ENCODE measurements around the gene HHATL. TPM values are rescaled to one million over a fixed set of nuclear protein-coding genes. Genes with fewer than 3 reads are reported as not detected.

The HHATL gene
- total RNA-seq, 3 donors from 2014 or later (not counting 1 experiment from before 2014, with no cell fraction given), result not detected

GRCh38 chr3:42699511-42699971 is 3.1 kb downstream of the HHATL start:
- intact Hi-C loops (cut with micrococcal nuclease), result no loop called here
- H3K27me3 ChIP-seq (ENCODE audit: control insufficient read depth, insufficient read depth, low read length), result no peaks in the 10 kb centered on the region
- TF ChIP-seq, protein P1, sequence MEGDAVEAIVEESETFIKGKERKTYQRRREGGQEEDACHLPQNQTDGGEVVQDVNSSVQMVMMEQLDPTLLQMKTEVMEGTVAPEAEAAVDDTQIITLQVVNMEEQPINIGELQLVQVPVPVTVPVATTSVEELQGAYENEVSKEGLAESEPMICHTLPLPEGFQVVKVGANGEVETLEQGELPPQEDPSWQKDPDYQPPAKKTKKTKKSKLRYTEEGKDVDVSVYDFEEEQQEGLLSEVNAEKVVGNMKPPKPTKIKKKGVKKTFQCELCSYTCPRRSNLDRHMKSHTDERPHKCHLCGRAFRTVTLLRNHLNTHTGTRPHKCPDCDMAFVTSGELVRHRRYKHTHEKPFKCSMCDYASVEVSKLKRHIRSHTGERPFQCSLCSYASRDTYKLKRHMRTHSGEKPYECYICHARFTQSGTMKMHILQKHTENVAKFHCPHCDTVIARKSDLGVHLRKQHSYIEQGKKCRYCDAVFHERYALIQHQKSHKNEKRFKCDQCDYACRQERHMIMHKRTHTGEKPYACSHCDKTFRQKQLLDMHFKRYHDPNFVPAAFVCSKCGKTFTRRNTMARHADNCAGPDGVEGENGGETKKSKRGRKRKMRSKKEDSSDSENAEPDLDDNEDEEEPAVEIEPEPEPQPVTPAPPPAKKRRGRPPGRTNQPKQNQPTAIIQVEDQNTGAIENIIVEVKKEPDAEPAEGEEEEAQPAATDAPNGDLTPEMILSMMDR (IDR thresholded peaks at IDR 0.05), result no peak
- Mint-ChIP-seq H3K27me3 (ENCODE audit: low read depth in 2 of 2) (peaks cover 0 to 13% of the 10 kb centered on the region in 2 donors), H3K36me3 (no peaks in the 10 kb centered on the region), H3K9me3 (no peaks in the 10 kb centered on the region), H3K4me1 (peaks cover 0 to 16% of the 10 kb centered on the region in 2 donors), H3K4me3 (no peak overlapping the region), H3K27ac (no peak overlapping the region)
- H3K4me3 ChIP-seq (ENCODE audit: low read length), result no peak overlapping the region
- WGBS (ENCODE audit: insufficient coverage), result 76% methylated on average over 10 of the region's 10 CpGs
- no peaks in the 10 kb centered on the region for H3K9me3 ChIP-seq (ENCODE audit: control insufficient read depth, insufficient read depth, low read length)
- no peak overlapping the region for H3K27ac ChIP-seq (ENCODE audit: low read length)
- no peaks in the 10 kb centered on the region for H3K36me3 ChIP-seq (ENCODE audit: control insufficient read depth, insufficient read depth, low read length)
- no peak for DNase-seq
- H3K4me1 ChIP-seq (ENCODE audit: control insufficient read depth, insufficient read depth, low read length), result peaks cover 14% of the 10 kb centered on the region
- ATAC-seq, result peak in 1 of 3 donors; percentile 1

- 27% methylated on average over 8 of the region's 9 CpGs for WGBS (ENCODE audit: insufficient coverage)
- Histone ChIP-seq H3K9me3 (ENCODE audit: control insufficient read depth, insufficient read depth, low read length) (no peaks in the 10 kb centered on the region), H3K27ac (ENCODE audit: low read length) (no peak overlapping the region), H3K4me3 (ENCODE audit: low read length) (no peak overlapping the region), H3K36me3 (ENCODE audit: control insufficient read depth, insufficient read depth, low read length) (no peaks in the 10 kb centered on the region), H3K27me3 (ENCODE audit: control insufficient read depth, insufficient read depth, low read length) (no peaks in the 10 kb centered on the region), H3K4me1 (ENCODE audit: control insufficient read depth, insufficient read depth, low read length) (peaks cover 14% of the 10 kb centered on the region)
- intact Hi-C loops (cut with micrococcal nuclease), result no loop called here
- no peaks in the 10 kb centered on the region for H3K9me3 Mint-ChIP-seq
- ATAC-seq, result peak; percentile 52 to 54 (median 53)
- peaks cover 0 to 16% of the 10 kb centered on the region in 2 donors for H3K4me1 Mint-ChIP-seq
- H3K27ac Mint-ChIP-seq, result no peak overlapping the region
- peak in 1 of 2 donors; percentile 13 for DNase-seq
- peaks cover 0 to 12% of the 10 kb centered on the region in 2 donors for H3K27me3 Mint-ChIP-seq (ENCODE audit: low read depth in 2 of 2)
- no peak overlapping the region for H3K4me3 Mint-ChIP-seq
- TF ChIP-seq, protein P1 (IDR thresholded peaks at IDR 0.05), result no peak
- no peaks in the 10 kb centered on the region for H3K36me3 Mint-ChIP-seq
Observed at GRCh38 chr3:42698911-42699230, 3.7 kb downstream of the HHATL start.

GRCh38 chr3:42698216-42698910 is 4.2 kb downstream of the HHATL start:
- H3K27me3 Mint-ChIP-seq (ENCODE audit: low read depth in 2 of 2), result peaks cover 0 to 9% of the 10 kb centered on the region in 2 donors
- no peaks in the 10 kb centered on the region for H3K36me3 ChIP-seq (ENCODE audit: control insufficient read depth, insufficient read depth, low read length)
- intact Hi-C loops (cut with micrococcal nuclease), result no loop called here
- H3K4me3 Mint-ChIP-seq, result no peak overlapping the region
- no peaks in the 10 kb centered on the region for H3K36me3 Mint-ChIP-seq
- no peaks in the 10 kb centered on the region for H3K9me3 Mint-ChIP-seq
- H3K27ac ChIP-seq (ENCODE audit: low read length), result no peak overlapping the region
- H3K27me3 ChIP-seq (ENCODE audit: control insufficient read depth, insufficient read depth, low read length), result no peaks in the 10 kb centered on the region
- 87% methylated on average over 7 of the region's 7 CpGs for WGBS (ENCODE audit: insufficient coverage)
- no peak overlapping the region for H3K4me3 ChIP-seq (ENCODE audit: low read length)
- H3K9me3 ChIP-seq (ENCODE audit: control insufficient read depth, insufficient read depth, low read length), result no peaks in the 10 kb centered on the region
- TF ChIP-seq, protein P1 (IDR thresholded peaks at IDR 0.05), result no peak
- peaks cover 0 to 16% of the 10 kb centered on the region in 2 donors for H3K4me1 Mint-ChIP-seq
- no peak for DNase-seq
- peaks cover 14% of the 10 kb centered on the region for H3K4me1 ChIP-seq (ENCODE audit: control insufficient read depth, insufficient read depth, low read length)
- ATAC-seq, result no peak
- H3K27ac Mint-ChIP-seq, result no peak overlapping the region
